ENCODE data around the gene TDRD5.
"Not testable (repeated sequence)": the region's sequence is repeated elsewhere in the genome, so short reads cannot be mapped to it uniquely, and the experiment has no call there.

The TDRD5 gene

GRCh38 chr1:179599623-179600249, 8.1 kb downstream of the TDRD5 start:
- peak; percentile 16 for DNase-seq

GRCh38 chr1:179601093-179601492, 9.5 kb downstream of the TDRD5 start:
- DNase-seq: no peak

- DNase-seq: no peak
Observed at GRCh38 chr1:179612361-179612760, 20.7 kb downstream of the TDRD5 start.

- no peak for DNase-seq
Observed at GRCh38 chr1:179630719-179631118, 39.1 kb downstream of the TDRD5 start.

GRCh38 chr1:179632868-179633267, 41.2 kb downstream of the TDRD5 start:
- no peak for DNase-seq

GRCh38 chr1:179637211-179637860, 45.7 kb downstream of the TDRD5 start:
- no peak for DNase-seq

- no peak for DNase-seq
Observed at GRCh38 chr1:179661018-179661417, 69.4 kb downstream of the TDRD5 start.

- no peak for DNase-seq
Observed at GRCh38 chr1:179663810-179664209, 72.2 kb downstream of the TDRD5 start.

GRCh38 chr1:179677882-179678281, 86.2 kb downstream of the TDRD5 start:
- DNase-seq: no peak

- DNase-seq: not testable (repeated sequence)
Observed at GRCh38 chr1:179694530-179694929, 102.9 kb downstream of the TDRD5 start.

- no peak for DNase-seq
Observed at GRCh38 chr1:179702946-179703539, 111.4 kb downstream of the TDRD5 start.

- peak; percentile 34 for DNase-seq
Observed at GRCh38 chr1:179706339-179706941, 114.8 kb downstream of the TDRD5 start.

- DNase-seq: no peak
Observed at GRCh38 chr1:179707406-179707805, 115.8 kb downstream of the TDRD5 start.

GRCh38 chr1:179708434-179709195, 117.0 kb downstream of the TDRD5 start:
- DNase-seq: no peak

GRCh38 chr1:179709841-179710329, 118.3 kb downstream of the TDRD5 start:
- DNase-seq: no peak

GRCh38 chr1:179714159-179714558, 122.5 kb downstream of the TDRD5 start:
- no peak for DNase-seq

- no peak for DNase-seq
Observed at GRCh38 chr1:179714623-179715022, 123.0 kb downstream of the TDRD5 start.

- no peak for DNase-seq
Observed at GRCh38 chr1:179719272-179719671, 127.6 kb downstream of the TDRD5 start.

GRCh38 chr1:179728271-179728670, 136.6 kb downstream of the TDRD5 start:
- no peak for DNase-seq

- DNase-seq: no peak
Observed at GRCh38 chr1:179729881-179730280, 138.2 kb downstream of the TDRD5 start.

GRCh38 chr1:179731643-179732042, 140.0 kb downstream of the TDRD5 start:
- no peak for DNase-seq
